ENCODE data around the gene IPCEF1. TPM values are rescaled to one million over a fixed set of nuclear protein-coding genes. Genes with fewer than 3 reads are reported as not detected.

The IPCEF1 gene
- total and polyA plus RNA-seq, 2 donors (not counting 3 experiments of a cell fraction or from before 2014, with no cell fraction given): 0.01 to 0.51 TPM

- POLR2A ChIA-PET: no interaction called here
- dilution Hi-C loops (cut with MboI; ENCODE audit: extremely low pct_ligation_motif_present, low sequenced_read_pairs): no loop called here
Measured at GRCh38 chr6:154243793-154244750, 112.5 kb downstream of the IPCEF1 start.

More at GRCh38 chr6:154243793-154244750, 112.5 kb downstream of the IPCEF1 start:
- DNase-seq (ENCODE audit: low read depth, low spot score) (no peak), FAIRE-seq (no peak)
- TF ChIP-seq GATA2 (IDR thresholded peaks at IDR 0.05; ENCODE audit: insufficient read depth, insufficient read length, low read depth, low read length) (no peak), FOS (IDR thresholded peaks at IDR 0.05; ENCODE audit: borderline replicate concordance, insufficient read depth, low read length) (no peak), MAX (IDR thresholded peaks at IDR 0.05; ENCODE audit: insufficient read depth, insufficient read length) (no peak), MYC (IDR thresholded peaks at IDR 0.05; ENCODE audit: low read depth, low read length) (no peak), POLR2A (IDR thresholded peaks at IDR 0.05; ENCODE audit: low read depth, low read length) (no peak), CTCF (IDR thresholded peaks at IDR 0.05; ENCODE audit: extremely low read depth in 1 of 2, insufficient read depth in 1 of 2, low read depth in 1 of 2, low read length in 2 of 2) (no peak), EZH2 (IDR thresholded peaks at IDR 0.05; ENCODE audit: borderline replicate concordance, low read depth, low read length, severe bottlenecking) (no peak), JUN (IDR thresholded peaks at IDR 0.05; ENCODE audit: borderline replicate concordance, insufficient read depth, insufficient read length, low read depth) (no peak), POLR2AphosphoS5 (IDR thresholded peaks at IDR 0.05; ENCODE audit: insufficient read depth, low read depth, low read length) (no peak)
- H3K4me3 ChIP-seq (replicated peaks in 1 of 3; ENCODE audit: insufficient read depth in 1 of 3, low read depth in 1 of 3, low read length in 3 of 3): no peak overlapping the region
- H4K20me1 ChIP-seq (replicated peaks; ENCODE audit: control insufficient read depth, extremely low read depth, insufficient read depth, low read length): no peaks in the 10 kb centered on the region
- CTCF ChIA-PET: interaction anchor here (1.3 to 1.4 kb wide), 2 partner anchors 11 to 21 kb away, joined by 3 to 5 read pairs; no protein-coding TSS in a partner anchor
- H3K27me3 ChIP-seq (ENCODE audit: control insufficient read depth in 2 of 2, insufficient read depth in 2 of 2, low read length in 2 of 2): peaks cover 0 to 3% of the 10 kb centered on the region in 2 experiments
- H3K4me1 ChIP-seq (ENCODE audit: control insufficient read depth, extremely low read depth, insufficient read depth, low read length): no peaks in the 10 kb centered on the region
- H3K9ac ChIP-seq (replicated peaks; ENCODE audit: extremely low read depth, insufficient read depth, low read length): no peak overlapping the region
- no peak overlapping the region for H3K4me2 ChIP-seq (ENCODE audit: insufficient read depth, low read length)
- no peaks in the 10 kb centered on the region for H3K9me1 ChIP-seq (replicated peaks; ENCODE audit: control insufficient read depth, extremely low read depth, insufficient read depth, low read length)
- H3K79me2 ChIP-seq (ENCODE audit: control insufficient read depth, insufficient read depth, low read length): no peaks in the 10 kb centered on the region
- intact Hi-C loops (cut with micrococcal nuclease): no loop called here
- no peaks in the 10 kb centered on the region for H3K9me3 ChIP-seq (replicated peaks; ENCODE audit: control insufficient read depth, insufficient read depth, low read length)
- no peak overlapping the region for H2AFZ ChIP-seq (ENCODE audit: low read depth, low read length)
- no TSS peak for BruUV-seq (replicated peaks)
- no peak overlapping the region for H3K27ac ChIP-seq (ENCODE audit: insufficient read depth, low read depth, low read length)
- no peaks in the 10 kb centered on the region for H3K36me3 ChIP-seq (ENCODE audit: control insufficient read depth in 2 of 2, extremely low read depth in 1 of 2, insufficient read depth in 2 of 2, low read length in 2 of 2)
